HG03135 (cell line): ENCODE results near the gene ESAM.

Source experiments
- ATAC-seq: cut with Tn5 transposase; IDR thresholded peaks from one replicate; pipeline ENCODE4 v1.9.1; 2021; ENCODE audit warnings: mild to moderate bottlenecking, moderate library complexity; ENCODE audit not compliant: unreplicated experiment

The ESAM gene

DNA sequence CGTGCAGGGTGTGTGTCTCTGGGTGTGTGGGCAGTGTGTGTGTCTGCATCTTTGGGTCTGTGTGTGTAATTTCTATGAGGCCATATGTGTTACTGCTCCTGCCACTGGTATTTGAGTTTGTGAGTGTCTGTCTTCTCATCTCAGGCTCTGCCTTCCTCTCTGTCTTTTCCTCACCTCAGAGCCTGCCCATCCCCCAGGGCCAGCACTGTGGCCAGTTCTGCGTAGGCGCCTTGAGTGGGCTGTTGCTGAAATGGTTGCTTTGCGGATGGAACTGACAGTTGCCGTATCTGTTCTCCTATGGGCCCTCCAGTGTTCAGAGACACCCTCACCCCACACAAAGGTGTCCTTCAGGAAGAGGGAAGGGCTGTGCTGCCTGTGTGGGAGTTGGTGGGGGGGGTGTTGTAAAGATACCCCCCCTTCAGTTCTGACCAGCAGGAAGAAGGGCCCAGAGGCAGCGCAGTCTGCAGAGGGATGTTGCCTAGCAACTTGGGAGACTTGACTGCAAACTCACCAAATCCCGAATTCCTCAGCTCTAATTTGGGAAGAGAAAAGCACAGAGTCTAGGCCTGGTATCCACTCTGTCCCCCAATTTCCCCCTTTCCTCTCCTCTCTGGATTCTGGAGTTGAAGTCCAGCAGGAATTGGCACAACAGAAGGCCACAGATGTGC lies 24.3 kb downstream of the ESAM start:
- no peak for ATAC-seq

DNA sequence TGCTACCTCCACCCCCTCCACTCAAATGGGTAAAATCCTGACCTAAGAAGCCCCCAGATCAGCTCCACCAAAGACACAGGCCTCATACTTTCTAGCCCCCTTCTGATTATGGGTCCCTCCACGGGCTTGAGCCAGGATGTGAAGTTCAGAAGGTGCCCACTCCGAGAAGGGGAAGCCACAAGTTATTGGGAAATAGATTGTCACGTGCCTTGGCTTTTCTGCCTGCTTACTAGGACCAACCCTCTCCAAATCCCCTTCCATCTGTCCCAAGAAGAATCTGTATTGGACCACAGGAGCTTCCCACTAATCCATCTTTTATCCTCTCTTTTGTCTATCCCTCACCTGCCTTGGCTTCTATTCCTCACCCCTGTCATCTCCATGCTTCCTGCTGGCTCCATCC lies 25.4 kb downstream of the ESAM start:
- no peak for ATAC-seq

- ATAC-seq: no peak
Measured at GRCh38 chr11:124732230-124732629, 29.9 kb downstream of the ESAM start.

GRCh38 chr11:124729571-124729970 lies 32.5 kb downstream of the ESAM start:
- no peak for ATAC-seq

DNA sequence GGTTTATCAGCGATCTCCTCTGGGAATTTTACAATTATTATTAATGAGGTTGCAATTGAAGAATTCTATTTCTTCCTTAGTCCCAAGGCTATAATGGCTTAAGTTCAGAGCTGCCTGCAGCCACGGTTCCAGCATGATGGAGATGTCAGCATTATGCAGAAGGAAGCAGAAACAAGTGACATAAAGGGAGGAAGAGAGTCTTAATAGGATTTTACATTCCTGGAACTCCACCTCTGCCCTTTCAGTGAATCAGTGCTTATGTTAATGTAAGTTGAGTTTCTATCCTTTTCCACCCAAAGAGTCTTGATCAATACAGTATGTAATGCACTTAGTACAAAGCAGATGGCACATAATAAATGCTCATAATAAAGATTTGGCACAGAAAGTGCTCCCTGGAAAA lies 34.0 kb downstream of the ESAM start:
- ATAC-seq: no peak

DNA sequence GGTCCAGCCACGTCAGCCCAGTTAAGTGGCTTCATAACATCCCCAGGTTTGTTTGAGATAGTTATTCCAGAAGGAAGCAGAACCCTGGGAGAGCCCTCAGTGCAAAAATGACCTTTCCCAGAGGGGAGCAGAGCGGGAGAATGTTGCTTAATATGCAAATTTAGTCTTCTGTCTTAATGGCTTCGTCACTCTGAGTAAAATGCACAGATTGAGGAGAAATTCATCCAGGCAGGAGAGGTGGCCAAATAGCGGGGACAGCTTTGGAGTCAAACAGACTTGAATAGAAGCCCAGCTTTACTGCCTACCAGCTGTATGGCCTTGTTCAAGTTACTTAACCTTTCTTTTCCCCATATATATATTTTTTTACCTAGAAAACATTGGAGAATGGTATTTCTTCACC lies 34.6 kb downstream of the ESAM start:
- no peak for ATAC-seq

DNA sequence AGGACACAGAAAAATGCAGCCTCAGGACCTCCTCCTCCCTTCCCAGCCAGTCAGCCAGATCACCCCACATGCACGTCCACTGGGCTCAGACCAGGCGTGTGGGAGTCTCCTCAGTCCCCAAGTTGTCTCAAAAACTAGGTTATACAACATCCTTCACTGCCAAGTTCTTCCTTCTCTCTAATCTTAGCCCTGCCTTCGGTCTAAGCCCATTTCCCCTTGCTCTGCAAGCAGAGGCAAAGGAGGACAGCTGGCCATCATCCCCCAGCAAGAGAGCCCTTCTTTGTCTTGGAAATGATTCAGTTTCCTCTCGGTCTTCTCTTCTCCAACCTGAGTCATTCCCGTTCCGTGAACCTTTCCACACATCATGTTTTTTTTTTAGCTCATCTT lies 36.4 kb downstream of the ESAM start:
- no peak for ATAC-seq

GRCh38 chr11:124724979-124725718 lies 36.9 kb downstream of the ESAM start:
- ATAC-seq: peak; percentile 96

- ATAC-seq: no peak
Measured at GRCh38 chr11:124722176-124722575, 39.9 kb downstream of the ESAM start.

GRCh38 chr11:124719534-124719933 lies 42.6 kb downstream of the ESAM start:
- ATAC-seq: no peak

GRCh38 chr11:124718801-124719200 lies 43.3 kb downstream of the ESAM start:
- ATAC-seq: no peak

- no peak for ATAC-seq
Measured at GRCh38 chr11:124717786-124718651, 44.1 kb downstream of the ESAM start.

DNA sequence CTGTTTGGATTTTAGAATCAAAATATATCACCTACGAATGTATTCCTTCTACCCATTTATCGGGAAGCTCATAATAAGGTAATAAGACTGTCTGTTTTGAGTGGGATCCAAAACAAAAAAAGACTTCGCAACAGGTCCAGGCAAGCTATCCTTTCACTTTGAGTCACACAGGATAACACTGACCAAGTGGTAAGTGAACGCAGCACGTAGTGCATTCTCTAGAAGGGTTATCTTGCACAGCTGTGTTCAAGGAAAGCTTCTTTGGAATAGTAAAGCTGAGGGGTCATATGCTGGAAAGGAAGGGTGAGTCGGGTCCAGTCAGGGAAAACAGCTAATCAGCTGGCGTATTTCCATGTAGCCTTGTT lies 44.7 kb downstream of the ESAM start:
- no peak for ATAC-seq

- ATAC-seq: no peak
Measured at GRCh38 chr11:124716591-124716990, 45.5 kb downstream of the ESAM start.

DNA sequence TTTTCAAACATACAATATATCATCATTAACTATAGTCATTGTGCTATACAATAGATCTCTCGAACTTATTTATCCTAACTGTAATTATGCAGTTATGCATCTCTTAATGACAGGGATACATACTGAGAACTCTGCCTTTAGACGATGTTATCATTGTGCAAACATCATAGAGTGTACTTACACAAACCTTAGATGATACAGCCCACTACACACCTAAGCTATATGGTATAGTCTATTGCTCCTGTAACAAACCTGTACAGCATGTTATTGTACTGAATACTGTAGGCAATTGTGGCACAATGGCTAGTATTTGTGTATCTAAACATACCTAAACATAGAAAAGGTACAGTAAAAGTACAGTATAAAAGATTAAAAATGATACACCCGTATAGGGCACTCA lies 49.7 kb downstream of the ESAM start:
- ATAC-seq: no peak

DNA sequence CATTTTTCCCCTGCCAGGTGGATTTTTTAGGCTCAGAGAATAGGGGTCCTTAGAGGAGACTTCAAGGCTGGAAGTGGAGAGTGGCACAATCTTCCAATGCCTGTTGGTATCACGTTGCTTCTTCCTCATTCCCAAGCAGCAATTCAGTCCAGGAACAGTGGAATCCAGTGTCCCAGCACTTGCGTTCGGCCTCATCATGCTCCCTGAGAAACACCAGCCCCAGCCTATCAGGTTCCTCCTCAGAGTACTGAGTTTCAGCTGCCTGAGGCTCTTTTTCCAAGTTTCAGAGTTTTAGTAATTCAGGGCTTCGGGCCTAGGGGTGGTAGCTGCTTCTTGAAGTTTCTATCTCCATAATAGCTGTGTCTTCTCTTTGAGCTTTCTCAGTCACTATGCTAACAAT lies 54.3 kb downstream of the ESAM start:
- no peak for ATAC-seq
